GM21723 (cell line): ENCODE results near the gene BCAR3.
"Not testable (repeated sequence)": the region's sequence is repeated elsewhere in the genome, so short reads cannot be mapped to it uniquely, and the experiment has no call there.

Source experiments
- ATAC-seq: cut with Tn5 transposase; IDR thresholded peaks from one replicate; pipeline ENCODE4 v1.9.1; 2021; ENCODE audit warnings: mild to moderate bottlenecking, moderate library complexity; ENCODE audit not compliant: unreplicated experiment

BCAR3 gene

DNA sequence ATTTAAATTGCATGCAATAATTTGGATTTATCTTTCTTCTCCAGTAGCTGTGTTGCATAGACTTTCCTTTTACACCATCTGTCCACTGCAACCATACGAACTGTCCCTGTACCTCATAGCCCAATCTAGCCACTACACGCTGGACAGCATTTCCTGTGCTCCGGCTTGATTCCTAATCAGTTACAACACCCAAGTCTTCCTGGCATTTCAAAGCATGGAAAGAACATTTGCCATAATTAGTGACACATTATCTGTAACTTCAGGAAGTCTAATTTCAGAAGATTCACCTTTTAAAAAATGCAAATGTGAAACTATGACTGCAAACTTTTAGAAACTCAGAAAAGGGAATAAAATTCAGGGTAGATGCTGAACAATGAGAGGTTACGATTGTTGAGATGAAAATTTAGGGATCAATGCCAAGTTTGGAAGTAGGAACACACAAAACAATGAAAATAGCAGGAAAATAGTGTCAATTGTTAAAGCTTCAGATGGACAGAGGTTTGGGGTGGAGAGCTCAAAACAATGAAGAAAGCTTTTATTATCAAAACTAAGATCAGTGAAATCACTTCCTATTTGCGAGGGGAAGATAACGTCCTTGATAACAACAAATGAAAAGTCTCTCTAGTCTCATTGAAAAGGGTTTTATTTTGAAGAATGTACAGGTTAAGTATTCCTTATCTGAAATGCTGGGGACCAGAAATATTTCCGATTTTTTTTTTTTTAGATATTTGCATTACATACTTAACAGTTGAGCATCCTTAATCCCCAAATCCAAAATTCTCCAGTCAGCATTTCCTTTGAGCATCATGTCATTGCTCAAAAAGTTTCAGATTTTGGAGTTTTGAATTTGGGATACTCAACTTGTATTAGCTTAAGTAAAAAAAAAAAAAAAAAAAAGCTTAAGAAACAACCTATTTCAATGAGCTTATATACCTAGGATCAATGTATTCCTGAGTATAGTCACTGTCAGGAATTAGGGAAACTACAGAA lies 126.5 kb downstream of the BCAR3 start:
- ATAC-seq, result no peak

DNA sequence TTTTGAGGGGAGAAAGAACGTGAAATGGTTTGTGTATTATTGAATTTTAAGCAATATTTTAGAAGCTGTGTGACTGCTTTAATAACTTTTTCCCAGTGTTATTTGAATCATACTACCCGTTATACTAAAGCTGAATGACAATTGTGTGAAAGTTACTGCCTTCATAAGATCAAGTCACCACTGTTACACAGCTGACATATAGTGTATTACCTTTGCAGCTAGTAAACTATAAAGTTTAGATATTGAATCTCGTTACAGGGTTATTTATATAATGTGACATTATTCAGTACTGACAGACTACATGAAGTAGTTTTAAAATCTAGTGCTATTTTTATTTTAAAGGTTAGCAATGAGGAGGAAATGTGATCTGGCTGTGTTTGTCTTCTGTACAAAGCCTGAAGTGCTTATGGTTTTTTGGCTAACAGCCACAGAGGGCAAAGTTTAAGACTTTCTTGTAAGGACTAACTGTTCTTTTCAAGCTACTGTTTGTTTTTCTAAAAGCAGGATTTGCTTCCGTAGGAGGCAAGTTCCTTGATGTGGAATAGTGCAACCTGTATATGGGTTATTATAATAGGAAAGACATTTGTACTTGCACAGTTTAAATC lies 127.6 kb downstream of the BCAR3 start:
- ATAC-seq, result not testable (repeated sequence)

DNA sequence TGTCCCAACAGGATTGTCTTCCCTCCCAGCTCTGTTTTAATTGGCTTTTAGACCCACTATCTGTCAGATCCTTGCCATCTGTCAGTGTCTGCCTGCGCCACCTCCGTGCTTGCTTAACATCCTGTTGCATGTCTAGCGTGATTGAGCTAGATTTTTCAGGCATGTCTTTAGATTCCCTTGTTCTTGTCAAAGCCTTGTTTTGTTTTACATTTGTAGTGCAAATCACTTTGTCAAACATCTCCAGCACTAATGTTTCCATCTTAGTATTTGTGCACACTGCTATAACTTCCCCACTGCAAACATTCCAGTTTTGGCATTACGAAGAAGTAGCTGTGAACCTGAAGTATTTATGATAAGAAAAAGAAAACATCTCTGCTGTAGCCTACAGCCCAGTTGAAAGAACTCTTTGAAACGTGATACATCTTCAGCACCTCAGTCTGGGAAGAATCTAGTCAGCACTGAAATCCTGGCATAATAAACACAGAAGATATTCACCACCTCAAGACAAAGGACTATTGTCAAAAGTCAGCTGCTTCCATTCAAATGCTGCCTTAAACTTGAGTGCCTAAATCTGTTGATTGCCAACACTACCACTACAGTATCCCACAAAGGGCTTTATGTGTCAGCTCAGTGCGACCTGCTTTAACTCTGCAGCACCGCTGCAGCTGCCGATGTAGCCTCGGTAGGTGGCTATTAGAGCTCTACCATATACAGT lies 128.7 kb downstream of the BCAR3 start:
- no peak for ATAC-seq

DNA sequence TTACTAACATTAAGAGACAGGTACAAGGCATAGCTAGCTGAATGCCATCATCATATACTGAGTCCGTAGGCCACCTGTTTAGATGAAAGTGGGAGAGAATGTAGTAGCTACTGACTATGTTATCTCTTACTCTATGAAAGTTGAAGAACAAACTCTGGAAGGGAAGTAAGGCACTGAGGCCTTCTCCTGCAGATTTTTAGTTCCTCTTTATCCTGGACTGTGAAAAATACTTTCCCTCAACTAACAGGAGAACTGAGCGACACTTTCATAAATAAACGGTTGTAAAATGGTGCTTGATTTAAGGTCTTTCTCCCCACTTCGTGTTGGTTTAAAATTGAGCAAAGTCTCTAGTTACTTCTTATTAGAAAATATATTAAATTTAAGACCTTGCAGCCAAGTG lies 131.8 kb downstream of the BCAR3 start:
- no peak for ATAC-seq

DNA sequence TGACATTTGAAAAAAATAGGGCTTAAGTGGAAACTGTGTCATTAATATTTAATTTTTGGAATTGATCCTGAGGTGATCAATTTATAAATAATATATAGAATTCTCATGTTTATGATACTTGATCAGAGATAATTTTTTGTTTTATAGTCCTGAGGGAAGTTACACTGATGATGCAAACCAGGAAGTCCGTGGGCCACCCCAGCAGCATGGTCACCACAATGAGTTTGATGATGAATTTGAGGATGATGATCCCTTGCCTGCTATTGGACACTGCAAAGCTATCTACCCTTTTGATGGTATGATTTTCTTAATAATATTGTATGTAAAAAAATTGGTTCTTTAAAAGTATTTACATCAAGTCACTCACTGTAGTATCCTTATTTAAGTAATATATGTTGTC lies 132.5 kb downstream of the BCAR3 start:
- no peak for ATAC-seq

DNA sequence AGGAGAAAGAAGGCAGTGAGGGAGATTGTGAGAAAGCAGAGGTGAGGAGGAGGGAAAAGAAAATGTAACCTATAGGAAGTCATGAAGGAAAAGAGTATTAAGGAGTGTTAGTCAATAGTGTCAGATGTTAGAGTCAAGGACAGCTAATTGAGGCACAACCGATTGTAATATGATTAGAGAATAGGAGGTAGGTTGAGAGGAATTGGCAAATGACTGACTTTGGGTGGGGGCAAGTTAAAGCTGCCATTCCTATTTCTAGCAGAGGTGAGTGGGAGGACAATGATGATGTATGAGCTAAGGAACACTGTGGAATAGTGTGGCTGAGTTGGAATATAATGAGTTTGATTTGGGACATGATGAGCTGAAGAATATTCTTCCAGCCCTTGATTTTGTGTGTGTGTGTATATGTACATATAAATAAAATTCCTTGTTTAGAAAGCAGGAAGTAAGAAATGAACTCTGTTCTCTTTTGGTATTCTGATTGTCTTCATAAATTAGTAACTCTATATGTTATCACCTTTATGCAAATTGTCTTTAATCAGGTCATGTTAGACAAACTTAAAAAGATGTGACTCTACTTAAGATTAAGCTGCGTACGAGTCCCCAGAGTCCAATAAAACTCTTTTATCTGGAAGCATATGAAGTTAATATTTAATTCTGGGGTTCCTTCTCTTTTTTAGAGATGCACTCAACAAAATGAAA lies 135.3 kb downstream of the BCAR3 start:
- ATAC-seq, result no peak

DNA sequence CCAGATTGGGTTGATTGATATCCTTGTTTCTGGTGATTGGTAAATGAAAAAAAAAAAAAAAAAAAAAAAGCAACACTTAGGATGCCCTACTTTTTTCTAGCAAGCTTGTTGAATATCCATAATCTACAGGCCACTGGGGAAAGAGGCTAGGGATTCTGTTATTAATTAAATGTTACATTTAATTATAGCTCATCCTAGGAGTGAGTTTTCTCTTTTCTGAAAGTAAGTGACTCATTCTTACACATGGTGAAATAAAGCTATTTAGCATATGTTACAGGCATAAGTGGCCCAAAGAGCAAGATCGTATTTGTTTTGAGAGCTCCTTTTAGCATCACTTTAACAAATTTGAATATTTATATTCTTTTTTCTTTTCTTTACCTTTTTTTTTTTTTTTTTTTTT lies 139.2 kb downstream of the BCAR3 start:
- no peak for ATAC-seq

DNA sequence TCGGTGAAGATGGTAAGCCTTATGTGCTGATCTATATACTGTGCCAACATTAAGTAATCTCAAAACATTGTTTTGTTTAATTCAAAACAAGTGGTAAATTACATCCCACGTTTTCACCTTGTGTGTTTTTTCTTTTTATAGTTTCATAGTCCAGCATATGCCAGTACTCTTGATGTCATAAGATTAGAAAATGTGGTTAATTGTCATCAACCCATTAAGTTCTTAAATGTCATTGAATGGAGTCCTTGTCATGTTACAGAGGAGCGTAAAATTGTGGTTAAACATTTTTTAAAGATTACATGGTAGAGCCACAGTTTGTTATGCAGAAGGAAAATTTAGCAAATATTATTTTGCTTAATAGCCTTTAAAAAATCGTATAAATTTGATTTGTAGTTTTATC lies 140.6 kb downstream of the BCAR3 start:
- ATAC-seq, result no peak

DNA sequence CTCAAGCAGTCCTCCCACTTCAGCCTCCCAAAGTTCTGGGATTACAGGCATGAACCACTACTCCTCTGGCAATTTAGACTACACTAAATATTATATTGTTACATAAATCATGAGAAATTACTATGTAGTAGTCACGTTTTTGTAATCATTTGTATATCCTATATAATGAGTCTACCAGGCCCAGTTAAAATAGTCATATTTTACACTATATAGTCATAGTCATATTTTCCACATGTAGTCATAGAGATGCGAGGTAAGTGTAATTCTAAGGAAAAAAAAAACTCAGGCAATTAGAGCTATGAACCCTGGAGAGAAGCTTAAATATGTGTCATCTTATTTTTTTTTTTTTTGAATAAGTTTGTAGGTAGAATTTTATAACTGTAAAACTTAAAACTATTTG lies 143.7 kb downstream of the BCAR3 start:
- no peak for ATAC-seq

DNA sequence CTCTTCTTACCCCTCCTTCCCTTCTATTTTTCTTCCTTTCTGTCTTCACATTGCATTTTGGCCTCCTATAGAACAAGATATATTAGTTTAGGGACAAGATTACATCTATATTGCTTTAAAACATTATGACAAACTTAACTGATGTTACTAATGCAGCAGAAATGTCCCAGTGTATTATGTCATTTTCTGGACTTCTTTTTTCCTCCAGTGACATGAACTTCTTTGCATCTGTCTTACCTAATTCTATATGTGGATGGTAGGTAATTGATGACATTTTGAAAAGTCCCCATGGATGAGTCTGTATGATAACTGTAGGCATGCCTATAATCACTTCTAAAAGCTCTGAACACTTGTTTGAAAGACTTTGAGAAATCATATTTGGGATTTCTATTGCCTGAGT lies 144.2 kb downstream of the BCAR3 start:
- ATAC-seq, result no peak

DNA sequence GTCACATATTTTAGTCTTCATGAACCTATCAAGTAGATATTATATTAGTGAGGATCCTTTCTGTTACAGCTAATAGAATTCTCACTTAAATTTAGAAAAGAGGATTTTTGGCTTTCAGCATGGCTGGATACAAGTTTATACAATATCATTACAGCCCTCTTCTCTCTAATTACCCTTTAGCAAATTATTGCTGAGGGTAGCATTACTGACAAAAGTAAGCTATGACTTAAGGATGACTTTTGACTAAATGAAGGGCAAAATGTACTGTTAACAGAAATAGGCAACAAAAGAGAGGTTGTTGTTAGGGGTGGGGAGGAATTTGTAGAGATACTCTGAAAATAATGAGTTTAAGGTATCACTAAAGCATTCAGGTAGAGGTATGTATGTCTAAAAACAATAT lies 148.0 kb downstream of the BCAR3 start:
- ATAC-seq, result no peak

DNA sequence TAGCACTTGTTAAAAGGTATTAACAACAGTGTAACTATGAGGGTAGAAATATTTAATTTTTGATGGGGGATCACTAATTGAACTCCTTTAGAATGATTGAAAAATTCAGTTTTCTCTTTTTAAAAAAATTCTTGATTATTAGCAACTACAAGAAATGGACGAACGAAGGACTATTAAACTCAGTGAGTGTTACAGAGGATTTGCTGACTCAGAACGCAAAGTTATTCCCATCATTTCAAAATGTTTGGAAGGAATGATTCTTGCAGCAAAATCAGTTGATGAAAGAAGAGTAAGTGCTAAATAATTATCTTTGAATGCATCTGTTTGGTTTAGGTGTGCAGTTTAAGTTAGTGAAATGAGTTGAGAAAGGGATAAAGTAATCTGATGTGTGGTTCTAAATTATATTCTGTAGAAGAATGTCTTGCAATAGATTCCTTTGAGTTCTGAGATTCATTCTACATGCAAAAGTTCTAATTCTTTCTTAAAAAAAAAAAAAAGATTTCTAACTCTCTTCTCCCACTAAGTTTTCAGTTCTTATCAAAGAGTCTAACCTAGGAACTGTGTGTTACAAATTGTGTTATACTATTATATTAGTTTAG lies 148.8 kb downstream of the BCAR3 start:
- ATAC-seq, result no peak

DNA sequence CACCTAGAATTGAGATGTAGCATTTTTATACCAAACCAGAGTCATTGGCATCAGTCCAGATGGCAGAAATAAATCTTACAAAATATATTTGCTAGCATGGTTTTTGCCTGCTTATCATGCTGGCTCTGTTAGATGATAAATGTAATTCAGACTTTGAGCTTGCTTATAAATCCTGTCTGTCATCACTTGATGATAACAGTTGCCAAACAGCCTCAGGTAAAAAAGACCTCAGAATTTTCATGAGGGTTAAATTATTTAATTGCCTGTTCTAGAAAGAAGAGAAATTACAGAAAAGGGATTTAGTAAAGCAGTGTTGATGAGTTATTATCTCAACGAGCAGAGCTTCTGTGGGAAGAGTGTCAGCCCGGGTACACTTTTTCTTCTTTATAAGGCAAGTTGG lies 150.4 kb downstream of the BCAR3 start:
- no peak for ATAC-seq

DNA sequence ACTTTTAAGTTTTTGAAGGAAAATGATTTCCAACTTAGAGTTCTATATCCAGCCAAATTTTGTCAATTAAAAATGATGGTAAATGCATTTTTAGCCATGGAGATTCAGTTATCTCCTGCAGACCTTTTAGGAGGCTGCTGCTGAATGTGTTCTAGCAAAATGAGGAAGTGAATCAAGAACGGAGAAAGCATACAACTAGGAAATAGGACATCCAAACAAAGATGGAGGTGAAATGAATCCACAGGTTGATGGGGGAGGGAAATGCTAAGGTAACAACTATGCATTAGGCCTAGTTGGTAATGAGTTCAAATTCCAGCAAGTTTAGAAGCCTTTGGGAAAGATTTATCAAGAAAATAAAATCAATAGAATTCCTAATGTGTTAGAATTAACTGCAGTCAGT lies 153.2 kb downstream of the BCAR3 start:
- ATAC-seq, result no peak

DNA sequence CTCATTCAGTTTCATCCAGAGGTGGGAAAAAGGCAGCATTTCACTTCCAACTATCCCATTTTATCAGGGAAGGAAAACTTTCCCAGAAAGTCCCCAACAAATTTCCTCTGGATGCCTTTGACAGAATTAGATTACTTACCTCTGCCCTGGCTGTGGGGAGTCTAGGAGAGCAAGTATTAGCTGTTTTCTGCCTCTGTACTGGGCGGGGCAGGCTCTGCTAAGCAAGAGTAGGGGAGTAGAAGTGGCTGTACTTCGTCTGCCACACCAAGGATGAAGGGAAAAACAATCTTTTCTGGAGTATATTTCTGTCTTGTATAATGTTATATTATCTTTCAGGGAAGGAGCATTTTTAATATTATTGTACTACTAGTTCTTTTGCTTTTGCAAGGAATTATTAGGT lies 155.2 kb downstream of the BCAR3 start:
- ATAC-seq, result no peak

DNA sequence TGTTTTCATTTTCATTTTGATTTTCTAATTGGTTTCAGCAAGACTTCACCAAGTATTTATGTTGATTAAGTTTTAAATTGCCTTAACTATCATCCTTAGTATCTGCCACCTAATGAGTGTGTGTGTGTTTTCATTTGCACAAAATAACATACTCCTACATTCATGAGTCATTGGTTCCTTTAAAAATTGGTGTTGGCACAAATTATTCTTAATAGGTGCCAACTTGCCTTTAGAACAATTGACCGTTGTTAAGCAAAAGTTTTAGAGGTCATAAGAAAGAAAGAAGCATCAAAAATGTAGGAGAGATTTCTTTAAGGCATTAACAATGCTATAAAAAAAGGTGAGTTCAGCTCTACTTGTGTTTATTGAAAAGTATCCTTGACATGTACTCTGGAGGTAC lies 156.2 kb downstream of the BCAR3 start:
- no peak for ATAC-seq

DNA sequence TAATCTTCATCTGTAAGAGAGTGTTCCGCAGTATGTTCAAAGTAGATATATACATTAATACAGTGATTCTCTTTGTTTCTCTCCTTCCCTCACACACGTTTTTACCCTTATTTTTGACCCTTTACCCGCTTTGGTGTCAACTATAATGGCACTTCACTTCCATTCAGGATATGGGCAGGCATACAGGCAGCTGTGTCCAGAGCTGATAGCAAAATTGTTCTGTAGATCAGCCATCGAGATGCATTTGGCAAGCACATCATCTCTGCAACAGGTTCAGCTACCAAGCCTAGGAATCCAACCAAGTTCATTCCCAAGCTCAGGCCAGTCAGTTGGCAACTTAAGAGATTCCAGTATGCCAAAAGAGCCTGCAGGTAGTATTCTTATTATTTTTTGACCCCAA lies 158.9 kb downstream of the BCAR3 start:
- ATAC-seq, result no peak

DNA sequence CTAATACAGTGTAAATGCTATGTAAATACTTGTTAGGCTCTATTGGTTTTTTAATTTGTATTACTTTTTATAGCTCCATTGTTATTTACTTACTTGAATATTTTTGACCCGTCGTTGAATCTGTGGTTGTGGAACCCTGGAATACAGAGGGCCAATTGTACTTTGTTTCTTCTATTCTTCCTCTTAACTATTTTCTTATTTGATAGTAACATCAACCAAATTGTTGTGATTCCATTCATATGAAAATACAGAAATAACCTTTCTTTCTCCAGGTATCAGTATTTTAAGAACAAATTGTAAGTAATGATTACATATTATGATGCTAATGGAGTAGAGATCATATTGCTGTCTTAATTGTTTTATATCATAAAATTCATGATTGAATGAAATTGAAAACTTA lies 160.0 kb downstream of the BCAR3 start:
- ATAC-seq, result no peak

DNA sequence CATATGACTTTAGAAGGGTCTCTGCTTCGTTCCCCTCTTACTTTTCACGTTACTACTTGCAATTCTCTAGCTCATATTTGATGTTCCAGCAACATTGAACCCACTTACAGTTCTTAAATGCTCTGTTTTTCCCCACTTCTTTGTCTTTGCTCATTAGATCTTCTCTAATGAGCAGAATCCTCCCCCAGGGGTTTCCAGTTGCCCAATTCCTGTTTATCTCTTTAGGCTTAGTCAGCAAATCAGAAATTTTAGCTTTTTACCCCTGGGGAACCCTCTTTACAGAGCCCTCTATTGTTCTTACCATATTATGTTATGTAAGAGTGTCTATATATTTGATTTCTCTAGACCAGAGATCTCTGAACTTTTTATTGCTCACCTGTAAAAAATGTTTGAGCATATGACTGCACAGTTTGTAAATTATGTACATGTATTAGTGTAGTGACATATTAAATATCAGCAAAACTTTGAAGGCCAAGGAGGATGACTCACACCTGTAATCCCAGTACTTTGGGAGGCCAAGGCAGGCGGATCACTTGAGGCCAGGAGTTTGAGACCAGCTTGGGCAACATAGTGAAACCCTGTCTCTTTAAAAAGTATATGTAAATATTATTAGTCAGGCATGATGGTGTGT lies 162.3 kb downstream of the BCAR3 start:
- no peak for ATAC-seq

DNA sequence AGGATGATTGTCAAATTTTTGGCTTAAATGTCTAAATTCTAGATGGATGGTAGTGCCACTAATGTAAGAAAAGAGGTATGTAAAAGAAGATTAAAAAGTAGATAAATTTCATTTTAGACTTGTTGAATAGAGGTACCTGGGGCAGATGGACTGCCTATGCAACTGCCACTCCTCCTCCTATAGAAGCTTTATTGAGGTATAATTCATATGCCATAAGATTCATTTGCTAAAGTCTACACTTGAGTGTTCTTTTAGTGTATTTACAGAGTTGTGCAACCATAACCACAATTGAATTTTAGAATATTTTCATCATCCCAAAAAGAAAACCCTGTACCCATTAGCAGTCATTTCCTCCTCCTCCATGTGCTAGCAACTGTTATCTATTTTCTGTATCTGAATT lies 163.1 kb downstream of the BCAR3 start:
- no peak for ATAC-seq
